ENCODE results near the gene BLOC1S1. TPM values are rescaled to one million over a fixed set of nuclear protein-coding genes. Genes with fewer than 3 reads are reported as not detected.

Gene BLOC1S1
- total RNA-seq, 1 donor from 2014 or later: 173 TPM

DNA sequence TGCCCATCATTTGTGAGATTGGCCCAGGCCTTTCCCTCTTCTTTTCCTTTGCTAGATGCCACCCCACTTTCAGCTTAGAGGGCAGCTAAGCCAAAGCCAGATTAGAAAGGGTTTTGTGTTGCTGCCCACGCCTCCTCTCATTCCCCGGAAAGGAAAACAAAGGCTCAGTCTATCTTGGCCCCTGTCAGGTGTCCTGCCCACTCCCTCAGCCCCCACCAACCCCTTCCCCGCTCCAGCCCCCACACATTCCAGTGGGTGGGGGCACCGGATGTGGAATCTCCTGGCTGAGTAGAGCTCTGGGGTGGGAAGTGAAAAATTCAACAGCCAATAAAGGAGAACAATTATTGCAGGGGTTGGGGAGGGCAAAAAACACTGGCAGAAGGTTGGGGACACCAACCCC lies 2.2 kb downstream of the BLOC1S1 start:
- TF ChIP-seq, protein P1, sequence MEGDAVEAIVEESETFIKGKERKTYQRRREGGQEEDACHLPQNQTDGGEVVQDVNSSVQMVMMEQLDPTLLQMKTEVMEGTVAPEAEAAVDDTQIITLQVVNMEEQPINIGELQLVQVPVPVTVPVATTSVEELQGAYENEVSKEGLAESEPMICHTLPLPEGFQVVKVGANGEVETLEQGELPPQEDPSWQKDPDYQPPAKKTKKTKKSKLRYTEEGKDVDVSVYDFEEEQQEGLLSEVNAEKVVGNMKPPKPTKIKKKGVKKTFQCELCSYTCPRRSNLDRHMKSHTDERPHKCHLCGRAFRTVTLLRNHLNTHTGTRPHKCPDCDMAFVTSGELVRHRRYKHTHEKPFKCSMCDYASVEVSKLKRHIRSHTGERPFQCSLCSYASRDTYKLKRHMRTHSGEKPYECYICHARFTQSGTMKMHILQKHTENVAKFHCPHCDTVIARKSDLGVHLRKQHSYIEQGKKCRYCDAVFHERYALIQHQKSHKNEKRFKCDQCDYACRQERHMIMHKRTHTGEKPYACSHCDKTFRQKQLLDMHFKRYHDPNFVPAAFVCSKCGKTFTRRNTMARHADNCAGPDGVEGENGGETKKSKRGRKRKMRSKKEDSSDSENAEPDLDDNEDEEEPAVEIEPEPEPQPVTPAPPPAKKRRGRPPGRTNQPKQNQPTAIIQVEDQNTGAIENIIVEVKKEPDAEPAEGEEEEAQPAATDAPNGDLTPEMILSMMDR (IDR thresholded peaks at IDR 0.05): no peak
- TF ChIP-seq POLR2AphosphoS5 (IDR thresholded peaks at IDR 0.05; ENCODE audit: insufficient read depth in 1 of 2, low read depth in 1 of 2) (no peak), POLR2A (IDR thresholded peaks at IDR 0.05) (no peak)
- no peak for DNase-seq (ENCODE audit: extremely low spot score in 2 of 2)
- Histone ChIP-seq H3K9me3 (no peaks in the 10 kb centered on the region), H3K4me1 (peaks cover 60% of the 10 kb centered on the region), H3K4me3 (no peak overlapping the region), H3K27me3 (no peaks in the 10 kb centered on the region), H3K27ac (peak overlapping the region; percentile 94), H3K36me3 (no peaks in the 10 kb centered on the region)
- intact Hi-C loops (cut with DNase I): no loop called here

DNA sequence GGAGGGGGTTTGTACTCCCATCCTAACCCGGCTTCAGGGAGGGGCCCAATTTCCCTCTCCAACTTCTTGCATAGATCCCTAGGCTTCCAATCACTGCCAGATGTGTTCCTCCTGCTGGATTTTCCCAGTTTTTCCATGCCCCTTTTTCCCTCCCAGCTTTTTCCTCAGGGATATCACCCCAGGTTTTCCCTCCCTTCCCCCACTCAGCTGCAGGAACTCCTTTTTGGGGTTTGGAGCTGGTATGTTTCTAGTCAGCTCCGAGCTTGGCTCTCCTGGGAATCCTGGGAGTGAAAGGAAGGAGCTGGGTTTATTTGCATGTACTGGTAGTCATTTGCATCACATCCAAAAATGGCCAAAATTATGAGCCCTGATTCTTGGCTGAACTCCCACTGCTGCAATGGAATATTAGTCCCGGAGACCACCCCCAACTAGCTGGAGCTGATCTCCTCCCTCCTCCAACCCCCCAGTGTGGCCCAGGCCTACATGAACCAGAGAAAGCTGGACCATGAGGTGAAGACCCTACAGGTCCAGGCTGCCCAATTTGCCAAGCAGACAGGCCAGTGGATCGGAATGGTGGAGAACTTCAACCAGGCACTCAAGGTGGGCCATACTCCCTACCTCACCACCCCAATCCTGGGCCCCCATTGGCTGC lies 2.9 kb downstream of the BLOC1S1 start:
- H3K9me3 ChIP-seq: no peaks in the 10 kb centered on the region
- H3K27ac ChIP-seq: peak overlapping the region; percentile 94
- no peak for TF ChIP-seq POLR2A (IDR thresholded peaks at IDR 0.05)
- H3K4me1 ChIP-seq: peaks cover 60% of the 10 kb centered on the region
- H3K36me3 ChIP-seq: no peaks in the 10 kb centered on the region
- no peak overlapping the region for H3K4me3 ChIP-seq
- no peaks in the 10 kb centered on the region for H3K27me3 ChIP-seq
- intact Hi-C loops (cut with DNase I): no loop called here
- DNase-seq (ENCODE audit: extremely low spot score in 2 of 2): no peak

DNA sequence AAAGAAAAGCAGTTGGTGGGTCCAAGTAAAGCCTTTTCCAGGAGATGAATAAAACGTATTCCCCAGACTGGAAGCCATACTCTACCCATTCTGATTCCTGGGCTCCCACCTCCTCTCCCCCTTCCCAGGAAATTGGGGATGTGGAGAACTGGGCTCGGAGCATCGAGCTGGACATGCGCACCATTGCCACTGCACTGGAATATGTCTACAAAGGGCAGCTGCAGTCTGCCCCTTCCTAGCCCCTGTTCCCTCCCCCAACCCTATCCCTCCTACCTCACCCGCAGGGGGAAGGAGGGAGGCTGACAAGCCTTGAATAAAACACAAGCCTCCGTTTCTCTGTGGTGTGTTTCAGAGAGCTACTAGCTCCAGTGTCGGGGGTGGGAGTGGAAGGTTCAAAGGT lies 3.5 kb downstream of the BLOC1S1 start:
- intact Hi-C loops (cut with DNase I): no loop called here
- H3K4me3 ChIP-seq: no peak overlapping the region
- H3K27ac ChIP-seq: peak overlapping the region; percentile 94
- no peaks in the 10 kb centered on the region for H3K27me3 ChIP-seq
- peaks cover 60% of the 10 kb centered on the region for H3K4me1 ChIP-seq
- TF ChIP-seq POLR2A (IDR thresholded peaks at IDR 0.05) (no peak), POLR2AphosphoS5 (IDR thresholded peaks at IDR 0.05; ENCODE audit: insufficient read depth in 1 of 2, low read depth in 1 of 2) (no peak)
- TF ChIP-seq, protein P1 (IDR thresholded peaks at IDR 0.05): no peak
- DNase-seq (ENCODE audit: extremely low spot score in 2 of 2): no peak
- peaks cover 0 to 5% of the 10 kb centered on the region in 2 donors for H3K36me3 ChIP-seq
- no peaks in the 10 kb centered on the region for H3K9me3 ChIP-seq

DNA sequence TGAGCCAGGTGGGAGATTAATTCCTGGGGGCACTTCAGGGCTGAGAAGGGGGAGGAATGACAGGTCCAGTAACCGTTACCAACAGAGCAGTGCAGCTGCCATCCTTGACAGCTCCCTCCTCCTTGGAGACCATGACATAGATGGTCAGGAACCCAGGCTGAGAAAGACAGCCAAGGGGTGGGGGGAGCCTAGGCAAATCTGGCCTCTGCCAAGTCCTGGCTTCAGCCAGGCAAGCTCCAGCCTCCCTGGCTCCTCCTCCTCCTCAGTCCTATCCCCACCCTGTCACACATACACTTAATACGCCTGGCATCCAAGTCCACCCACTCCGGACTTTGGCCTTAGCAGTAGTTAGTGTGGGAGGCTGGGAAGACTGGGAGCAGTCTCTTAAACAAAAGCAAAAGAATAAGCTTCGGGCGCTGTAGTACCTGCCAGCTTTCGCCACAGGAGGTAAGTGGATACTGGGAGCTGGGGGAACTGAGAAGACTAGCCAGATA lies 4.3 kb downstream of the BLOC1S1 start, which contains the start of gene RDH5:
Gene RDH5 (plus strand): TSS at position 323 of the 494 bp plus-strand sequence. CDS start 792 bp downstream, outside the sequence.
- Histone ChIP-seq H3K4me3 (no peak within 1 kb of the TSS), H3K27me3 (no peaks in the 10 kb centered on the region), H3K4me1 (peaks cover 60% of the 10 kb centered on the region), H3K9me3 (no peaks in the 10 kb centered on the region), H3K36me3 (peaks cover 0 to 13% of the 10 kb centered on the region in 2 donors), H3K27ac (peak within 1 kb of the TSS; percentile 94)
- intact Hi-C loops (cut with DNase I): no loop called here
- no peak for DNase-seq (ENCODE audit: extremely low spot score in 2 of 2)
- peak in 1 of 2 donors; percentile 46 for TF ChIP-seq POLR2AphosphoS5 (IDR thresholded peaks at IDR 0.05; ENCODE audit: insufficient read depth in 1 of 2, low read depth in 1 of 2)
- TF ChIP-seq, protein P1 (IDR thresholded peaks at IDR 0.05): no peak
- TF ChIP-seq POLR2A (IDR thresholded peaks at IDR 0.05): no peak

DNA sequence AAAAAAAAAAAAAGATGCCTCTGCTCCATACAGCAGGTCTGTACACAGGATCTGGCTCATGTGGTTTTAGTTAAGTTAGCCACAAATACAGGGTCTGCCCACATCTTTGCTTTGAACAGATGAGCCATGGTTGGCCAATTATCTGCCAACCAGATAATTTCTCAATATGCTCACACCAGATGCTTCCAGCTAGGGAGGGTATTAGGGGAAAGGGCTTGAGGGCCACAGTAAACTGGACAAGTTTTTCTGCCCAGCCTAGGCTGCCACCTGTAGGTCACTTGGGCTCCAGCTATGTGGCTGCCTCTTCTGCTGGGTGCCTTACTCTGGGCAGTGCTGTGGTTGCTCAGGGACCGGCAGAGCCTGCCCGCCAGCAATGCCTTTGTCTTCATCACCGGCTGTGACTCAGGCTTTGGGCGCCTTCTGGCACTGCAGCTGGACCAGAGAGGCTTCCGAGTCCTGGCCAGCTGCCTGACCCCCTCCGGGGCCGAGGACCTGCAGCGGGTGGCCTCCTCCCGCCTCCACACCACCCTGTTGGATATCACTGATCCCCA lies 5.1 kb downstream of the BLOC1S1 start:
- DNase-seq (ENCODE audit: extremely low spot score in 2 of 2): no peak
- H3K4me3 ChIP-seq: no peak overlapping the region
- H3K27me3 ChIP-seq: no peaks in the 10 kb centered on the region
- intact Hi-C loops (cut with DNase I): no loop called here
- peak in 1 of 2 donors; percentile 62 for TF ChIP-seq POLR2AphosphoS5 (IDR thresholded peaks at IDR 0.05; ENCODE audit: insufficient read depth in 1 of 2, low read depth in 1 of 2)
- no peak for TF ChIP-seq POLR2A (IDR thresholded peaks at IDR 0.05)
- TF ChIP-seq, protein P1 (IDR thresholded peaks at IDR 0.05): peak in 2 of 3 experiments; percentile 13 to 46
- peaks cover 0 to 19% of the 10 kb centered on the region in 2 donors for H3K36me3 ChIP-seq
- H3K4me1 ChIP-seq: peaks cover 62% of the 10 kb centered on the region
- no peaks in the 10 kb centered on the region for H3K9me3 ChIP-seq
- H3K27ac ChIP-seq: peak overlapping the region; percentile 94

All from vagina (tissue), 2 donors.